Mucosa of rectum (tissue), 2 donors: Measurements from ENCODE around the gene KRTAP5-1.

ENCODE experiments used
- H3K27ac ChIP-seq, 2 donors: one replicate each; pipeline ENCODE4 v1.7.0; 2013; ENCODE audit warnings: inconsistent platforms in 2 of 2, low read depth in 2 of 2, low read length in 2 of 2
- H3K27me3 ChIP-seq, 2 donors: one replicate each; pipeline ENCODE4 v1.7.0; 2013; ENCODE audit warnings: low read length in 2 of 2; ENCODE audit not compliant: control insufficient read depth in 2 of 2, insufficient read depth in 2 of 2
- H3K36me3 ChIP-seq, 2 donors: one replicate each; pipeline ENCODE4 v1.7.0; 2013; ENCODE audit warnings: low read length in 2 of 2; ENCODE audit not compliant: control insufficient read depth in 2 of 2, insufficient read depth in 2 of 2
- H3K4me1 ChIP-seq, 2 donors: one replicate each; pipeline ENCODE4 v1.7.0; 2013; ENCODE audit warnings: low read length in 2 of 2, mild to moderate bottlenecking in 1 of 2; ENCODE audit not compliant: control insufficient read depth in 2 of 2, insufficient read depth in 2 of 2
- H3K4me3 ChIP-seq, 2 donors: one replicate each; pipeline ENCODE4 v1.7.0; 2013; ENCODE audit warnings: low read length in 2 of 2
- H3K9ac ChIP-seq, 2 donors: one replicate each; pipeline ENCODE4 v1.7.0; 2013; ENCODE audit warnings: low read length in 2 of 2, low read depth in 1 of 2, mild to moderate bottlenecking in 1 of 2
- H3K9me3 ChIP-seq, 2 donors: one replicate each; pipeline ENCODE4 v1.7.0; 2013; ENCODE audit warnings: low read length in 2 of 2; ENCODE audit not compliant: control insufficient read depth in 2 of 2
- donor health status: healthy.
- donor health status: Normal muscosa, but diverticular disease.

The KRTAP5-1 gene

DNA sequence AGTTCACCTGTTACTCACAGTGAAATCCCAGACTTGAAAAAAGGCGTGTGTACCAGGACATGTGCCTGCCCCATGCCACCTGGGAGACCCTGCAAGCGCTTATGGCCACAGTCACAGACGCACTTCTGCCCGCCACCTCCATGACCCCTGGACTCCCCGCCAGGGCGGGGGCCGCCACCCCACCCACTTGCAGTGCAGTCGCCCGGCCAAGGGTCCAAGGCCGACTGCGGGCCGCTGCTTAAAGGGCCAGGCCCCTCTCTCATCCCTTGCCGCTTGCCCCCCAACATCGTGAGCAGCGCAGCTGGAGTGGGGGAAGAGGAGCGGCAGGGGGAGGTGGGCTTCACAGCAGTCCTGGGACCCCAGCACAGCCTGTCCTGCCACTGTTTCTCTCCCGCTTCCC, 23.8 kb downstream of the KRTAP5-1 start:
- H3K9me3 ChIP-seq: no peaks in the 10 kb centered on the region
- H3K27ac ChIP-seq: no peak overlapping the region
- peaks cover 6 to 8% of the 10 kb centered on the region in 2 donors for H3K36me3 ChIP-seq
- peaks cover 22 to 49% of the 10 kb centered on the region in 2 donors for H3K4me1 ChIP-seq
- no peaks in the 10 kb centered on the region for H3K27me3 ChIP-seq
- H3K9ac ChIP-seq: no peak overlapping the region
- H3K4me3 ChIP-seq: no peak overlapping the region

DNA sequence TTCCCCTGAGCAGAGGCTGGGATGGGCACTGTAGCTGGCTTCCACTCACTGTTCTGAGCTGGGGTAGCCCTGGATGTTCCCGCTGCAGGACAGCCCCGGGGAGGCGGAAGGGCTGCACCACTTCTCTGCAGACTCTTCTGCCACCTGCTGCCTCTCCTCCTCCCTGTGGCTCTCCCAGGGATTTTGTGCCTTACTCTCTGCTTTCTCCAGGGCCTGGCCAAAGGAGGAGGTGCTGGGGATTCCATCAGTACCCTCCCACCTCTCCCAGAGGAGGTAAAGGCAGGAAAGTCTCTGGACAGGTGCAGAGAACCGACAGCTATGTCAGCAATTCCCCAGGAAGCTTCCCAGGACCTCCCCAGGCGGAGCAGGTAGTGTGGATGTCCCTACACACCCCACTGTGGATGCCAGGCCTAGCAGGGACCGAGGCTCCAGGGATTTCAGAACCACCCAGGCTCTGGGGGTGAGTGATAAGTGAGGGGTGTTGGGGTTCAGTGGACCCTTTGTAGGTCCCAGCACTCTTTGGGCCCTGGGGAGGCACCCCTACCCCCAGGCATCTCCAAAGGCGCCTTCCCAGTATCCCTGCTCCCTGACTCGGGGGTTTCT, 24.3 kb downstream of the KRTAP5-1 start:
- no peak overlapping the region for H3K9ac ChIP-seq
- no peak overlapping the region for H3K27ac ChIP-seq
- peaks cover 6 to 8% of the 10 kb centered on the region in 2 donors for H3K36me3 ChIP-seq
- H3K4me1 ChIP-seq: peaks cover 22 to 49% of the 10 kb centered on the region in 2 donors
- H3K9me3 ChIP-seq: no peaks in the 10 kb centered on the region
- no peak overlapping the region for H3K4me3 ChIP-seq
- no peaks in the 10 kb centered on the region for H3K27me3 ChIP-seq

DNA sequence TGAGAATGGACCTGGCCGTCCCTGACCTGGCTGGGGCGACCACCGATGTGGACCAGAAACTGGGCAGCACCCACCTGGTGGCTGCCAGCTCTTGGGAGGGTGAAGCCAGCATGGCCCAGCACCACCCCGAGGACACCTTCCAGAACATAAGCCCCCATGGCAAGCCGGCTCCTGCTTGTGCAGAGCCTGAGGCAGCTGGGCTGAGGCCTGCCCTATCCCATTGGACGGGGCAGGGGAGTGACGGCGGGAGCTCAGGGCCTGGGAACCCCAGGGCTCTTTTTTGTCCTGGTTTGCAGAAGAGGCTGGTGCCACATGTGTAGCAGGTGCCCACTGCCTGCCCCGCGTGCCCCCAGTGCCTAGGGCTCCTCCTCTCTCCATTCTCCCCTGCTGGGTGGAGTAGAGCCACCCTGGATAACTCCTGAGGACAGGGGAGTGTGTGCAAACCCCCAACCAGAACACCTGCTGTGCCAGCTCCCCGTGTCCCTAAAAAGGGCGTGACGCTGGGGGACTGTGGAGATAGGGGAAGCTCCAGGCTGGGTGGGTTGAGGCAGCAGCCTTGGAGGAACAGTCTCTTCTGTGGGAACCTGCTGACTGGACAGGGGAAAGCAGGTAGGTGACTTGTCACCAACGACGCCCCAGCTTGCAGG, 25.0 kb downstream of the KRTAP5-1 start:
- Histone ChIP-seq H3K27ac (peak overlapping the region; percentile 82 to 89), H3K4me1 (peaks cover 23 to 51% of the 10 kb centered on the region in 2 donors), H3K9ac (peak overlapping the region in 1 of 2 donors; percentile 46), H3K36me3 (peaks cover 6 to 8% of the 10 kb centered on the region in 2 donors), H3K27me3 (no peaks in the 10 kb centered on the region), H3K4me3 (no peak overlapping the region), H3K9me3 (no peaks in the 10 kb centered on the region)

DNA sequence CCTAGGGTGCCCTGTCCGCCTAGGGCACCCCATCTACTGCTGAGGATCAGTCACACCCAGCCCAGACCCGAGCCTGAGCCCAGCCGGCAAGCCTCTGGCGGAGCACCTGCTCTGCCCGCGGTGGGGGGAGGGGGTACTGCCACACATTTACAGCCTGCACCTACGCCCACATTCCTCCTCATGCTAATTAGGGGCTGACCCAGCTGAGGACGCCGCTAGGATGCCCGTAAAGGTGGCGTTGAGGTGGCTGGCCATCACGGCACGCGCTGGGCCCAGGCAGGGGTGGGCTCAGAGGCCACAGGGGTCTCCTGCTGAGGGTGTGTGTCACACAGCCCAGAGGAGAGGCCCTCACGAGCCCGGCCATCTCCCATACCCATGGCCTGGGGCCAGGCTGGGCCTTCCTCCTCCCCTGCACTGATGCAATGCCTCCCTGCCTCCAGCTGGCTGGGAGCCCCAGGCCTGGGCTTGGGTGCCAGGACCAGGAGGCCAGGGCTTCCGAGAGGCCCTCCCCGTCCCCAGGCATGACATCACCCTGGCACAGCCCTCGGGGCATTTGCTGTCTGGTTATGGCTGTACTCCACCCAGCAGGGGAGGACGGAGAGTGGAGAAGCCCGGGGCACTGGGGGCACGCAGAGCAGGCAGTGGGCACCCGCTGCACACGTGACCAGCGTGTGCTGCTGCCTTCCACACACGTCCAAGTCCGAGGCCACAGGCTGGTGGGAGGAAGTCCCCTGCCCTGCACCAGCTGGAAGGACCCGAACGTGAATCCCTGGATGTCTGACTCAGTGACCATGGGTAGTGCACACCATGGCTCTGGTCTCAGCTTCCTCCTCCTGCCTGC, 25.8 kb downstream of the KRTAP5-1 start:
- Histone ChIP-seq H3K4me1 (peaks cover 31 to 51% of the 10 kb centered on the region in 2 donors), H3K27ac (peak overlapping the region; percentile 82 to 89), H3K27me3 (no peaks in the 10 kb centered on the region), H3K4me3 (no peak overlapping the region), H3K9me3 (no peaks in the 10 kb centered on the region), H3K36me3 (peaks cover 6 to 8% of the 10 kb centered on the region in 2 donors), H3K9ac (peak overlapping the region; percentile 47 to 64)

DNA sequence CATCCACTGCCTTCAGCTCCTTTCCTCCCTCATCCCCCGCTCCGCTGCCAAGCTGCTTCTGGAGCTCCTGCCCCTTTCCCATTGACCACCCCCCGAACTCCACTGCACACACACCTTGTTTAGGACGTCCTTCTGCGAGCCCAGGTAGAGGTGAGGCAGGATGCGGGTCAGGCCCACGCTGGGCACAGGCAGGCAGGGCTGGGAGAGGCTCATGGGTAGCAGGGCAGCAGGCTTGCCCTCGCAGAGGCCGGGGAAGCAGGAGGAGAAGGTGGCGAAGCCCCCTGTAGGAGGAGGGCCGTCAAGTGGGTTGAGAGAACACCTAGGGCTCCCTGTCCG, 26.3 kb downstream of the KRTAP5-1 start:
- Histone ChIP-seq H3K27ac (peak overlapping the region; percentile 82 to 89), H3K4me3 (peak overlapping the region; percentile 3 to 43)

DNA sequence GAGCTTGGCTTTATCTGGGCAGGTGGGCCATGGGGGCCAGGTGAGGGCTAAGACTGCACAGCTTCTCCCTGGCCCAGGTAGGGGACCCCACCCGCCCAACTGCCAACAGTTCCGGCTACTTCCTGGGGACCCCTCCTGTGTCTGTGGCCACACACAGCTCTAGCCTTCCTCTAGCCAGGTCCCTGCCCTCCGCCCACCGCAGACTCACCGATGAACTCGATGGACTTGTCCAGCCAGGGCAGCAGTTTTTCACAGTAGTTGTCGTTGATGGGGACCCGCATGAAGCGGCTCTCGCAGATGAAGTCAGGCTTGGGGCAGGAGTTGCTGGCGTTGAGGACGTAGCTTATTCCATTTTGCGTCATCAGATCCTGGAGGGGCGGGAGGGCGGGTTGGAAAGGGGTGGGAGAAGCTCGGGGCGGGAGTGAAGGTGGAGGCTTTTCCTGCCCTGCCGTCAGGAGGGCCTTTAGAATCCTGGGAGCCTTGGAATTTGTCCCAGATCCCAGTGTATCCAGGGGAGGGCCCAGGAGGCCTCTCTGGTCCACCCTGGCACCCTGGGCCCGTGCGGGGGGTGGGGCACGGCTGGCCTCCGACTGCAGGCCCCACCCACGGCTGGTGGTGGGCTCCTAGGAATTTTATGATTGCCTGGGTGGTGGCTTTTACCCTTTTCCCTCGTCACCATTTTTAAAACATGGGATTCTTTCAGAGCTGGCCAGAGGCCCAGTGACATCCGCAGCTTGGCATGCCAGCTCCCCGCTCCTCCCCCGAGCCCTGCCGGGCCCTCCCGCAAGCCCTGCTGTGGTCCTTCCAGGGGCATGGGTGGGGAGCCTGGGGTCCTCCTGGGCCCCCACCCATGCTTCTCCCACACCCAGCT, 26.9 kb downstream of the KRTAP5-1 start:
- no peaks in the 10 kb centered on the region for H3K27me3 ChIP-seq
- H3K27ac ChIP-seq: peak overlapping the region; percentile 82 to 89
- H3K4me1 ChIP-seq: peaks cover 34 to 53% of the 10 kb centered on the region in 2 donors
- peaks cover 6 to 8% of the 10 kb centered on the region in 2 donors for H3K36me3 ChIP-seq
- peak overlapping the region; percentile 47 to 64 for H3K9ac ChIP-seq
- peak overlapping the region; percentile 3 to 43 for H3K4me3 ChIP-seq
- no peaks in the 10 kb centered on the region for H3K9me3 ChIP-seq

More for the DNA sequence above, 26.3 kb downstream of the KRTAP5-1 start:
- H3K27me3 ChIP-seq: no peaks in the 10 kb centered on the region
- peak overlapping the region; percentile 47 to 64 for H3K9ac ChIP-seq
- H3K9me3 ChIP-seq: no peaks in the 10 kb centered on the region
- H3K4me1 ChIP-seq: peaks cover 32 to 51% of the 10 kb centered on the region in 2 donors
- H3K36me3 ChIP-seq: peaks cover 6 to 8% of the 10 kb centered on the region in 2 donors

DNA sequence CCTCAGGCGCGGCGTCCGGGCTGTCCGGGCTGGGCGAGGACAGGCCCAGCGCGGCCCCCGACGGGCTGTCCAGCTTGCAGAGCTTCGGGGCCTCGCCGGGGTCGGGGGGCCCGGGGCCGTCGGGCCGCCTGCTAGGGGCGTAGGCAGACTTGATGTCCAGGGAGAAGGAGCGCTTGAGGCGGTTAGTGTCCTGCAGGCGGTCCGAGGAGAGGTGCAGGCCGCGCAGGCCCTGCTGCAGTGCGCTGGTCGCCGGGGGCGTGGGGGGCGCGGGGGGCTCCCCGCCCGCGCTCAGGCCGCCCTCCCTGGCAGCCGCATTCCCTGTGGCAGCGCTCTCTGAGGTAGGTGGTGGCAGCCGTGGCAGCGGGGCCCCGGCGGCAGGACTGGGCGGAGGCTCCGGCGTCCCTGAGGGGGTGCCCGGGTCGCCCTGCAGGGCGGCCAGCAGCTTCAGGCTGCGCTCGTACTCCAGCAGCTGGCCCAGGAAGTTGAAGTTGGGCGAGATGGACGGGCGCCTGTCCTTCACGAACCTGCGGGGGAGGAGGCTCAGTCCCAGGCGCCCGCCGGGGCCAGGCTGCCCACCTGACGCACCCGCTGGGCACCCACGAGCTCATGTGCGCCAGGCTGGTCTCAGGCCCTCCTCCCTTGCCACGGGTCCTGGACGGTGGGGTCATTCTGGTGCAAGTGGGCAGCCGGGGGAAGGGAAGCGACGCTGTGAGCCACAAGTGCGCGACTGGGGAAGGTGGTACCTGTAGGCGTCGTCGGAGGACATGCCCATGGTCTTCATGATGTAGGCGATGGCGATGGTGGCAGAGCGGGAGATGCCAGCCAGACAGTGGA, 27.8 kb downstream of the KRTAP5-1 start:
- Histone ChIP-seq H3K9me3 (no peaks in the 10 kb centered on the region), H3K36me3 (peaks cover 4 to 6% of the 10 kb centered on the region in 2 donors), H3K4me3 (no peak overlapping the region), H3K27me3 (peaks cover 0 to under 1% of the 10 kb centered on the region in 2 donors), H3K27ac (peak overlapping the region in 1 of 2 donors; percentile 72), H3K9ac (peak overlapping the region in 1 of 2 donors; percentile 34), H3K4me1 (peaks cover 34 to 53% of the 10 kb centered on the region in 2 donors)

DNA sequence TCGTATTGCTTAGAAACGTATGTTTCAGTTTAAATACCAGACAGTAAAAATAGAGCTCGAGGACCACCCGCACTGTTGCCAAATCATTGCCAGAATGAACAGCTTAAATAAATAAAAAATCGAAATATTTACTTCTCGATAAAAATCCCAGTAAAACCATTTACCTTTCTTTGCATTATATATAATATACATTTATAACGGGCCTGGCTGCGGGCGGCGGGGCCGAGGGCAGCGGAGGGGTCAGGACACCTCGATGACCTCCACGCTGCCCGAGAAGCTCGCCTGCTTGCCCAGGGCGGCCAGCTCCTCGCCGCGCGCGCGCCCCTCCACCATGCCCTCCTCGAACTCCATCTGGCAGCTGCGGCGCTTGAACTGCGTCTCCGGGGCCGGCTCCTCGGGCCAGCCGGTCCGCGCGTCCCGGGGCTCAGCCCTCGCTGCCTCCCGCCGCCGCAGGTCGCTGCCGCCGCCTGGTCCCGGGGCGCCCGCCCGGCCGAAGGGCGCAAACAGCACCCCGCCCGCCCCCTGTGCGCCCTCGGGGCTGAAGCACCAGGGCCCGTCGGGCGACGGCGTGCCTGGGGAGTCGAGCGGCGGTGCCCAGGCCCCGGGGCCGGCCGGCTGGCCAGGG, 28.7 kb downstream of the KRTAP5-1 start:
- H3K9me3 ChIP-seq: no peaks in the 10 kb centered on the region
- H3K9ac ChIP-seq: no peak overlapping the region
- peaks cover 0 to 2% of the 10 kb centered on the region in 2 donors for H3K27me3 ChIP-seq
- H3K36me3 ChIP-seq: peaks cover 4 to 6% of the 10 kb centered on the region in 2 donors
- no peak overlapping the region for H3K4me3 ChIP-seq
- H3K4me1 ChIP-seq: peaks cover 34 to 47% of the 10 kb centered on the region in 2 donors
- H3K27ac ChIP-seq: no peak overlapping the region
